NAMALWA (cell line): ENCODE measurements around the gene BMERB1.
"Not testable (repeated sequence)": the region's sequence is repeated elsewhere in the genome, so short reads cannot be mapped to it uniquely, and the experiment has no call there.

Source experiments
- DNase-seq: peaks from one replicate; pipeline ENCODE4 v3.0.0-alpha.2; 2015; ENCODE audit warnings: low spot score

BMERB1 gene

DNA sequence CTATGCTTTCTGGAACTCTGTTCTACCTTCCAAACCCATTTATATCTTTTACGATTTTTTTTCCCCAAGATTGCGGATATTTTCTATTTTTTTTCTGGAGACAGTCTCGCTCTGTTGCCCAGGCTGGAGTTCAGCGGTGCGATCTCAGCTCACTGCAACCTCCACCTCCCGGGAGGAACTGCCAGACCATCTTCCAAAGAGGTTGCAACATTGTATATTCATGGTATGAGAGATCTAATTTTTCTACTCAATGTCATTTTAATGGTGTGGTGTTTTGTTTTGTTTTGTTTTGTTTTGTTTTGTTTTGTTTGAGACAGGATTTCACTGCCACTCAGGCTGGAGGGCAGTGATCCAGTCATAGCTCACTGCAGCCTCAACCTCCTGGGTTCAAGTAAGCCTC, 8.5 kb upstream of the BMERB1 start:
- no peak for DNase-seq

DNA sequence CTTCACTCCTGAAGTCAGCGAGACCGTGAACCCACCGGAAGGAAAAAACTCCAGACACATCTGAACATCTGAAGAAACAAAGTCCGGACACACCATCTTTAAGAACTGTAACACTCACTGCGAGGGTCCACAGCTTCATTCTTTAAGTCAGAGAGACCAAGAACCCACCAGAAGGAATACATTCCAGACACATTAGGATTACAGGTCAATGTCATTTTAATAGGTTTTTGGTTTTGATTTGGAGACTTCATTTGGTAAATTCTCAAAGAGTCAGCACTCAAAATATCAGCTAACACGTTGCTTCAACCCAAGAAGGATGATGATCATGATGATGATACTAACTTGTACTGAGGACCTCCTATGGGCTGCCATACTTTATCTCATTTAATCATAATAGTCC, 7.6 kb upstream of the BMERB1 start:
- DNase-seq = no peak

DNA sequence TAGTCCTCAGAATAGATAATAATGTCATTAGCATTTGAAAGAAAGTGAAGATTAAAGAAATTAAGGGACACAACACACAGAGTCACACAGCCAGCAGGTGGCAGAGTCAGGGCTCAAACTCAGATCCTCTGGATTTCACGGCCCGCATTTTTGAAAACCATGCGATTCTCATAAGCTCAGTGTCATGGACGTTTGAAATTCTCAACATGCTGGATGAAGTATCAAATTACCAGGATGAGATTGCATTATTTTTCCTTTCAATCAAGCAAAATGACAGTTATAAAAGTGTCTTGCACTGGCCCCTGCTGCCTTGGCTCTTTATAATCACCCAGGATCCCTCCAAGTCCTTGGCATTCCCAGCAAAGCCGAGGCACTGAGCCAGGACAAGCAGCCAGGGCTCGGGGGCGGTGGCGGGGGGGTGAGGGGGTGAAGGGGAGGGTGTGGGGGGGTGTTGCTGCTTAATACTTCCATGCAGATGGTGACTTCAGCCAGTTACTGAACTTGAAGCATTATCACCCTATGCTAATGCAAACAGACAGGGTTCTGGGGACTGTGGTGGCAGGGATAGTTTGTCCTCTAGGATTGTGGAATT, 6.6 kb upstream of the BMERB1 start:
- peak; percentile 56 for DNase-seq

DNA sequence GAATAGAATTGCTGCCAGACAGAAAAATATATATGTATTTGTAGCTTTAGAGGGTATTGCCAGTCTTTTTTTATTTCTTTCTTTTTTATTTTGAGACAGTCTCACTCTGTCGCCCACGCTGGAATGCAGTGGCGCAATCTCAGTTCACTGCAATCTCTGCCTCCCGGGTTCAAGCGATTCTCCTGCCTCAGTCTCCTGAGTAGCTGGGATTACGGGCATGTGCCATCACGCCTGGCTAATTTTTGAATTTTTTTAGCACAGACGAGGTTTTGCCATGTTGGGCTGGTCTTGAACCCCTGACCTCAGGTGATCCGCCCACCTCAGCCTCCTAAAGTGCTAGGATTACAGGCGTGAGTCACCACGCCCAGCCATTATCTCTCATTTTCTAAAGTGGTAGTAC, 3.5 kb upstream of the BMERB1 start:
- not testable (repeated sequence) for DNase-seq

DNA sequence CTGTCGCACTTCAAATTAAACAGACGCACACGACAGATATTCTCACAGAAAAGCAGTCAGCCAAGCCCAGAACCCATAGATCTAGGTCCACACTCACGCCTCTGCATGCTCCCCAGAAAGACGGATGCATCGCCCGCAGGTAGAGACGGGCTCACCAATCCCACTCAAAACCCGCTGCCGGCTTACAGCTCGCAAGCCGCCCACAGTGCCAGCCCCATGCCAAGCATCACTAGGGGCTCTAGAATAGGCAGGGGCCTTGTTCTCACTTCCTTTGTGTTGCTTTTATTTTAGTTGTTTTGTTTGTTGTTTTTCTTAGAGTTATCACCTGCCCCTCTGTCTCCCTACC, 336 bp upstream of the BMERB1 start:
- no peak for DNase-seq

DNA sequence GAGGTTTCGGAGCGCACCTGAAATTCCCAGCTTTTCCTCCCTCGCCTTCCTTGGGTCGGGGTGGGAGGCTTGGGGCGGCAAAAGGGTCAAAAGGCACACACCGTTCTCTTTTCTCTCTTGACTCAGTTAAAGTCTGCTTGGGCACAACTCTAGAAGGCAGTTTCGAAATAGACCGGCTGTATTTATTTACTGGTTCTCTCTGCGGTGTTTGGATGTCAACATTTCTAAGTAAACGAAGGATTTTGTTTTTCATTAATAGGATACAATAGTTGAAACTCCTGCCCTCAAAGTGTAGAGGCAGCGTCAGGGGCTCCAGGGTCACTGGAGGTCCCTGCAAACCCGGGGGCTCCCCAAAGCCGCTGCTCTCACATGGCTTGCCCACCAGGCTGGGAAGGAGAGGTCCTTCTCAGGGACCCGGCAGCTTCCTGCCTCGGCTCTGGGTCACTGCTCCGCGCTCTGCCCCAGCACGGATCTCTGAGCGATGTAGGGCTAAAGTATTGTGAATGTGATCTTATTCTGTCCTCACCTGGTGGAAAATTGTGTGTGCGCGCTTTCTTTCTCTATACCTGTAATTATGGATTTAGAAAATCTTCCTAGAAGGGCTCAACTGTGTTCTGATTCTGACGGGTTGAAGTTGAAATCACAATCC, 952 bp downstream of the BMERB1 start:
- DNase-seq = no peak

DNA sequence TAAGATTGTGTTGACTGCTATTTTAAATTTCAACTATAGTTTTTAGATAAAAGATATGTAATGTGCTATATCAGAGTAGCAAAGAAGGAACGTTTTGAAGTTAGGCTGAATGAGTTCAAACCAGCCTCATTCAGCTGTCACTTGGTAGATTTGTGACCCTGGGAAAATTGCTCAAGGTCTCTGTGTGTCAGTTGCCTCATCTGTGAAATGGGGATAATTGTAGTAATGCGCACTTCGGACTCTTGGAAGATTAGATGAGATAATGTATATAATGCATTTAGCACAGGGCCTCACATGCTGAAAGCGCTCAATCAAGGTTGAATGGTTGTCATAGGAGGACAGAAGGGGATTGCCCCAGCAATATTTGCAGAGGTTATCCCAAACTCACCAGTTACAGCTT, 4.7 kb downstream of the BMERB1 start:
- no peak for DNase-seq

DNA sequence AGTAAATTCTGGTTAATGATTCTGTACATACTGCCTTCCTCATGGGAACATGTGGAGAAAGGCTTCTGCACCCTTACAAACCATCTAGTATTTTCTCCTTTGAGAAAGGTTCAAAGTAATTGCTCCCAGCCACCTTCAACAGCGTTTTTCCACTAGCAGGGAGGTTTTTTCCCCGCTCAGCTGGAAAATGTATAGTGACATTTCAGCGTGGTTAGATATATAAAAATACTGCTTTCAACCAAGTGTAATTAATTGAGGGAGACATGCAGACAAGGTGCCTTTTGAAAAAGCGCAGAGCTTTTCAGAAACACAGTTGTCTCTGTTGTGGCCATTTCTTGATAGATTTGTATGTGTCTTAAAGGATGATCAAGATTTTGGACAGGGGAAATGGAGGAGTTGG, 5.1 kb downstream of the BMERB1 start:
- no peak for DNase-seq

DNA sequence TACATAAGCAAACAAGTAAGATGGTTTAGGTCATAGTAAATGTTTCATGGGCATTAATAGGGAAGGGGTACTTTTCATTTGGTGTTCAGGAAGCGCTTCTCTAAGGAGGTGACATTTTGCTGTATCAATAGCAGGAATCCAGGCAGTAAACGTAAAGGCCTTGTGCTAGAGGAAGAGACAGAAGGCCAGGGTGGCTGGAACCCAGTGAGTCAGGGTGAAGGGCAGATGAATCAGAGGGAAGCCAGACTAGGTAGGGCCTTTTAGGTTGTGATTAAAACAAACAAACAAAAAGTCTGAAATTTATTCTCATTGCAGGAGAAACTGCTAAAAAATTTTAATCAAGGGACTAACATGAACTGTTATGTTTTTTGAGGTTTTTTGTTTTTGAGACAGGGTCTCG, 6.5 kb downstream of the BMERB1 start:
- DNase-seq = no peak

DNA sequence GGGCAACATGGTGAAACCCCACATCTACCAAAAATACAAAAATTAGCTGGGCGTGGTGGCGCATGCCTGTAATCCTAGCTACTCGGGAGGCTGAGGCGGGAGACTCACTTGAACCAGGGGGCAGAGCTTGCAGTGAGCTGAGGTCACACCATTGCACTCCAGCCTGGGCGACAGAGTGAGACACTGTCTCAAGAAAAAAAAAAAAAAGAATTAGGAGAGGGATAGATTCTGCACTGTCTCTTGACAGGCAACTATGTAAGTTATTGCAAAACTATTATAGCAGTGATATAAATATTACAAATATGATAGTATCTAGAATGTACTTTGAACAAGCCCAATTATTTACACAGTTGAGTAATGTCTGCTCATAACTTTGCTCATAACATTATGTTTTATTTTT, 7.8 kb downstream of the BMERB1 start:
- DNase-seq = not testable (repeated sequence)

DNA sequence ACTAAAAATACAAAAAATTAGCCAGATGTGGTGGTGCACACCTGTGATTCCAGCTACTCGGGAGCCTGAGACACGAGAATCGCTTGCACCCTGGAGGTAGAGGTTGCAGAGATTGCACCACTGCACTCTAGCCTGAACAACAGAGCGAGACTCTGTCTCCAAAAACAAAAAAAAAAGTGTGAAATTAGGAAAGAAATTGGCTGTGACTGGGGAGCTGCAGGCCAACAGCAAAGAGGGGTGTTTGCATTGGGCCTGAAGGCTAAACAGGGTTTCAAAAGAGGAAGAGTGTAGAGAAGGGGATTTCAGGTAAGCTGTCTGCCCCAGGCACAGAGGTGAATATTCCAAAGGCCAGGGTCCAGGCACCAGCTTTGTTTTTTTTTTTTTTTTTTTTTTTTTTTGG, 9.4 kb downstream of the BMERB1 start:
- DNase-seq = no peak

DNA sequence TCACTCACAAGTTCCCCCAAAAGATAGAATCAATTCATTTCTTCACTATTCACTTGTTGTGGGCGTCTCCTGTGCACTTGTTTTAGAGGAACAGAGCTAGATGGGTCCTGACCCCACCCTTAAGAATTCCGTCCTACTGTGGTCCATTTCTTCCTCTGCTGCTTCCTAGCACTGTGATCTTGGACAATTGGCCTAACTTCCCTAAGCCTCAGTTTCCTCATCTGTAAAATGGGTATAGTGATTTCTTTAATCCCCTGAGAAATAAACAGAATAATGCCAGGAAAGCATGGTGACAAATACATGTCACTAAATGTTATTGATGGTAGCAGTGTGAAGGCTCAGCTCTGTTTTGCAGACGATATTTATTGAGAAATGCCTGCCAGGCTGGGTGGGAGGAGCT, 9.9 kb downstream of the BMERB1 start:
- DNase-seq = no peak

DNA sequence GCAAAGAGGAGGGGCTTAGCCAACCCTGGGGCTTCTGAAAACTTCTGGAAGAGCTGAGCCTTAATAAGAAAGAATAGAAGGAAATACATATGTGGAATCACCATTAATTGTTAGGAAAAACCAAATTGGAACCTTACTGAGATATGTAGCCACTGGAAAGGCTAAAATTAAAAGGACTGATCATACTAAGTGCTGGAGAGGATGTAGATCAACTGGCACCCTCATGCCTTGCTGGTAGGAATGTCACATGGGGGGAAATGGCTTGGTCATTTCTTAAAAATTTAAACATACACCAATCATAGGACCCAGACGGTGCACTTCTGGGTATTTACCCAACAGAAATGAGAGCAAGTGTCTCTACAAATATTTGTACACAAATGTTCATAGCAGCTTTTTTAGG, 11.1 kb downstream of the BMERB1 start:
- no peak for DNase-seq

DNA sequence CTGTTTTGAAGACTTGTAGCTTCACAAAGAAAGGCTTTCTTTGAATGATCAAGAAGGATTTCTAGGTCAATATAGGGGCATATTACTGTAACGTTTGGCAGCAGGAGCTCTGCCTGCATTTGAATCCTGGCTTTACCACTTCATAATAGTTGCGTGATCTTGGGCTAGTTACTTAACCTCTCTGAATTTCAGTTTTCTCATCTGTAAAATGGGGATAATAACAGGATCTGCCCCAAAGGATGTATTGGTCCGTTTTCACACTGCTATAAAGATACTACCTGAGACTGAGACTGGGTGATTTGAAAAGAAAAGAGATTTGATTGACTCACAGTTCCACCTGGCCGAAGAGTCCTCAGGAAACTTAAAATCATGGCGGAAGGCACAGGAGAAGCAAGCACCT, 12.5 kb downstream of the BMERB1 start:
- no peak for DNase-seq

DNA sequence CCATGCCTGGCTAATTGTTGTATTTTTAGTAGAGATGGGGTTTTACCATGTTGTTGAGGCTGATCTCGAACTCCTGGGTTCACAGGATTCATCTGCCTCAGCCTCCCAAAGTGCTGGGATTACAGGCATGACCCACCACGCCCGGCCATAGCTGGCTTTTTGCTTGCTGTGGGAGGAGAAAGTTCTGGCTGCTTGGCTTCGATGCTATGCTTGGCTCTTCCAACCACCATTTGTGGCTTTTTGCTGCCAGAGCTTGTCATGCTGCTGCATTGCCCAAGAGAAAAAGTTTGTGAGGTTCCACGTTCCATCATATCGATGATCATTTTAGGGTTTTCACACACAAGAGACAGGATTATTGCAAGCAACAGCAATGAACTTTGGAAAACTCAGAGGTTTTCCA, 16.2 kb downstream of the BMERB1 start:
- no peak for DNase-seq

DNA sequence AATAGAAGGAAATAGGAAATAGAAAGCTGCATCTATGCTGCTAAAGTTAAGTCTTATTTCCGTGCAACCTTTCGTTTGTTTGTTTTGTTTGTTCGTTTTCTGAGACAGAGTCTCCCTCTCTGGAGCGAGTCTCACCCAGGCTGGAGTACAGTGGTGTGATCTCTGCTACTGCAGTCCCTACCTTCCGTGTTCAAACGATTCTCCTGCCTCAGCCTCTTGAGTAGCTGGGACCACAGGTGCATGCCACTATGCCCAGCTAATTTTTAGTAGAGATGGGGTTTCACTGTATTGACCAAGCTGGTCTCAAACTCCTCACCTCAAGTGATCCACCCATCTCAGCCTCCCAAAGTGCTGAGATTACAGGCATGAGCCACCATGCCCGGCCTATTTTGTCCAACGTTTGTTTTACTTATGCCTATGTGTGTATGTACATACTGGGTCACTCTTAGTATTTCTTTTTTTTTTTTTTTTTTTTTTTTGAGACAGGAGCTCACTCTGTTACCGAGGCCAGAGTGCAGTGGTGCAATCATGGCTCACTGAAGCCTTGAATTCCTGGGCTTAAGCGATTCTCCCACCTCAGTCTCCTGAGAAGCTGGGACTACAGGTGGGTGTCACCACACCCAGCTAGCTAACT, 16.8 kb downstream of the BMERB1 start:
- no peak for DNase-seq

DNA sequence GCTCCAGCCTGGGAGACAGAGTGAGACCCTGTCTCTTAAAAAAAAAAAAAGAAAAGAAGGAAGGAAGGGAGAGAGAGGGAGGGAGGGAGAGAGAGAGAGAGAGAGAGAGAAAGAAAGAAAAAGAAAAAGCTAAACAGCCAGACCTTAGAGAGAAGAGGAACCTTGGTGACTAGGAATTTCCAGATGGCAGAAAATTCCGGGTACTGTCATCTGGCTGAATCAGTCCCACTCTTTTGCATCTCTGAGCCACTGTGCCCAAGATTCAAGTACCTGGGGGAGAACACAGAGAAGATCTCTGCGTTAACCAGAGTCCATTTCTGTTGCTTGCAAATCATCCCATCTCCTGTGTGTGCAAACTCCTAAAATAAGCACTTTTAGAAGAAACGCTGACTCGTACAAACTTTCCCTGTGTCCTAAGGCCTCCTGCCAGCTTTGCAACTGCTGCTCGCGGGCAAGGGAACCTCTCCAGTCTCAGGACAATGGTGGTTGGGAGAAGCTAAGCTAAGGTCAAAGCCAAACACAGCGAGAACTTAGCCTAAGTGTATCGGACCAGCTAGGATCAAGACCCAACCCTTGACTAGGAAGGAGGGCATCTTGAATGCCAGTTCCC, 18.0 kb downstream of the BMERB1 start:
- DNase-seq = no peak

DNA sequence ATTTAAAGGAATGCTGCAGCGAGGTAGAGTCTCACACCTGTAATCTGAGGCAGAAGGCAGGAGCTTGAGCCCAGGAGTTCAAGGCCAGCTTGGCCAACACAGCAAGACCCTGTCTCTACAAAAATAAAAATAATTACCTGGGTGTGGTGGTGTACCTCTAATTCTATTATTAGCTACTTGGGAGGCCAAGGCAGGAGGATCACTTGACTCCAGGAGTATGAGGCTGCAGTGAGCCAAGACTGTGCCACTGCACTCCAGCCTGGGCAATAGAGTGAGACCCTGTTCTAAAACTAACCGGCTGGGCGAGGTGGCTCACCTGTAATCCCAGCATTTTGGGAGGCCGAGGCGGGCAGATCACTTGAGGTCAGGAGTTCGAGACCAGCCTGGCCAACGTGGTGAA, 18.9 kb downstream of the BMERB1 start:
- not testable (repeated sequence) for DNase-seq

DNA sequence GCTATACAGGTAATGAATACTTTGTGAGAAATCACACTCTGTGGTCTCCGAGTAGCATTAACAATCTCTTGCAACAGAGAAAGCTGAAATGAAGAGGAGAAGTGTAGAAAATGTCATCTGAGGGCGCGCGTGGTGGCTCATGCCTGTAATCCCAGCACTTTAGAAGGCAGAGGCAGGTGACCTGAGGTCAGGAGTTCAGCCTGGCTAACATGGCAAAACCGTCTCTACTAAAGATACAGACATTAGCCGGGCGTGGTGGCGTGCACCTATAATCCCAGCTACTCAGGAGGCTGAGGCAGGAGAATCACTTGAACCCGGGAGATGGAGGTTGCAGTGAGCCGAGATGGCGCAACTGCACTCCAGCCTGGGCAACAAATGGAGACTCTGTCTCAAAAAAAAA, 20.5 kb downstream of the BMERB1 start:
- DNase-seq = not testable (repeated sequence)

DNA sequence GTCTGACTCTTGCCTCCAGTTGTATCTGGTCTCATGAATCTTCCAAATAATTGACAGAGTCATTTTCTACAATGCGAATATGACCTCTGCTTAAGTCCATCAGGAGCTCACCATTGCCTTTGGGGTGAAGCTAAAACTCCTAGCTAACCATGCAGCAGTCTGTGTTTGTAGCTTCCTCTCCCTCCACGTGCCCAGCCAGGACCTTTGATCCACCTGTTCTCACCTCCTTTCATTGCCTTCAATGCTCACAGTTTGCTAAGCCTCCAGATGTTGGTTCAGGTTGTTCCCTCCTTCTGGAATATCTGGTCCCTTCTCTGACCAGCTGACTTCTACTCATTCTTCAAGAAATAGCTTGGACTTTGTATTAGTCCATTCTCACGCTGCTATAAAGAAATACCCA, 23.0 kb downstream of the BMERB1 start:
- DNase-seq = no peak

DNA sequence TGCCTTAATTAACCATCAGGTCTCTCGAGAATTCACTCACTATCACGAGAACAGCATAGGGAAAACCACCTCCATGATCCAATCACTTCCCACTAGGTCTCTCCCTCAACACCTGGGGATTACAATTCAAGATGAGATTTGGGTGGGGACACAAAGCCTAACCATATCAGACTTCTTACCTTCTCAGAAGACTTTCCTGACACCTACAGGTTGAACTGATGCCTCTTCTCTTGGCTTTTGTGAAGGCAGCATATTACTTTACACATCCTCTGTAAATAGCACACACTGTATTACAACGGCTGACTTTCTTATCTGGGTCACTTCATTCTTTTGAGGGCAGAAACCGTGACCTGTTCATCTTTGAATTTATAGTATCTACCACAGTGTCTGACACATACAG, 23.6 kb downstream of the BMERB1 start:
- DNase-seq = peak; percentile 19

DNA sequence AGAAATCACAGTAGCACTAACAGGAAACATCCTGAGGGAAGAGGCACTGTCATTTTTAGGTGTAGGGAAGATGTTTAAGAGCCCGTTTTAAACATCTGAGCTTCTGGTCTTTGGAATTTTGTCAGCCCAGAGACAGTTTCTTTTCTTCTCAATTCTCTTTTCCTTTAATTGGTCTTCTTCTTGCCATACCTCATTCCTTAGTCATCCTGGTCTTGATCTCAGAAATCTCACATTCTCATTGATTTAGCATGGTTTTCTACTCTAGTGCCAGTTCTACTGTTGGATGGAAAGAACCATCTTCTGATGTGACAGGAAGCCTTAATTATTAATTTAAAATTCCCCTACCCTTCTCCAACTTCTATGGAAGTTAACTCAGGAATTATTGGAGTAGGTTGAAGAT, 25.4 kb downstream of the BMERB1 start:
- no peak for DNase-seq

DNA sequence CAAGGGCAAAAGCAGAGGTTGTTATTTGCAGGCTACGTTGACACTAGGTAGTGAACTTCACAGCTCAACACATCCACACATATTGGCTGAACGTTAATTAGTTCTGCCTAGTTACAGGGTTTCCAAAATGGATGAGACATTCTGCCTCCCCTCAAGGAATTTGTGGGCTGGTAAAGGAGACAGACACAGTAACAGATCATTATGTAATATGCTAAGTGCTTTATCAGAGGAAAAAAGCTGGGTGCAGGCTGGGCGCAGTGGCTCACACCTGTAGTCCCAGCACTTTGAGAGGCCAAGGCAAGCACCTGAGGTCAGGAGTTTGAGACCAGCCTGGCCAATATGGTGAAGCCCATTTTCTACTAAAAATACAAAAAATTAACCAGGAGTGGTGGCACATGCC, 26.2 kb downstream of the BMERB1 start:
- DNase-seq = no peak

DNA sequence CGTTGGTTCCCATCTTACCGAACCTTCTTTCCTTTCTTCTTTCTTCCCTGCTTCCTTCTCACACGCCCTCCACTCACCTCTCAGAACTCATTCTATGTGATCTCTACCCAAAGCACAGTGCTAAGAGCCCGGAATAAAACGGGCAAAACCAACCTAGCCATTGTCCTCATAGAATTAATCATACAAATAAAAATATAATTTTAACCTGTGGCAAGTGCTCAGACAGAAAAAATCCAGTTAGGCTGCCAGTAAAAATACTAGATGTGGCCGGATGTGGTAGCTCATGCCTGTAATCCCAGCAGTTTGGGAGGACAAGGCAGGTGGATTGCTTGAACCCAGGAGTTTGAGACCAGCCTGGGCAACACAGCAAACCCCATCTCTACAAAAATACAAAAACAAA, 27.0 kb downstream of the BMERB1 start:
- no peak for DNase-seq
